Thoracic aorta (tissue), 2 donors: ENCODE results near the gene SLIT3. TPM values are rescaled to one million over a fixed set of nuclear protein-coding genes. Genes with fewer than 3 reads are reported as not detected.

Source experiments
- ATAC-seq: fragments of 150-250 bp; one replicate; pipeline ENCODE4 v1.8.0; 2017; ENCODE audit warnings: low read depth; ENCODE audit not compliant: insufficient number of reproducible peaks, low FRiP score
- DNase-seq: peaks from one replicate; pipeline ENCODE4 v3.0.0-alpha.2; 2020; ENCODE audit warnings: low spot score
- H3K27ac ChIP-seq, 2 donors: fragments of 200-600 bp; sonication (generic); 1 replicate in 1 of 2; 2 replicates in 1 of 2; pipeline ENCODE4 v1.5.1; 2016; ENCODE audit warnings: mild to moderate bottlenecking in 2 of 2, moderate library complexity in 2 of 2
- H3K27me3 ChIP-seq: fragments of 200-600 bp; sonication (generic); replicated peaks from 2 replicates; pipeline ENCODE4 v1.6.0; 2016; ENCODE audit warnings: mild to moderate bottlenecking; ENCODE audit not compliant: insufficient read depth
- H3K36me3 ChIP-seq: fragments of 200-600 bp; sonication (generic); one replicate; pipeline ENCODE4 v1.5.1; 2016
- H3K4me1 ChIP-seq, 2 donors: fragments of 200-600 bp; sonication (generic); 1 replicate in 1 of 2; 2 replicates in 1 of 2; pipeline versions ENCODE4 v1.5.1 to v1.6.0; 2016; ENCODE audit warnings: low read depth in 2 of 2, mild to moderate bottlenecking in 1 of 2; ENCODE audit not compliant: control insufficient read depth in 1 of 2
- H3K4me3 ChIP-seq: fragments of 200-600 bp; sonication (generic); 2 replicates; pipeline ENCODE4 v1.5.1; 2016; ENCODE audit warnings: mild to moderate bottlenecking
- H3K9me3 ChIP-seq: fragments of 200-600 bp; sonication (generic); 2 replicates; pipeline ENCODE4 v1.5.1; 2016
- total RNA-seq, 2 donors: library from RNA; depleted of rRNA; stranded (reverse); fragments of >200 nt; gene quantifications; one replicate each; pipeline versions ENCODE4 v1.1.0 to v1.2.3, GENCODE V29; 2016
- TF ChIP-seq, protein P1 (sequence below): fragments of 200-600 bp; sonication (generic); IDR thresholded peaks from one replicate; pipeline ENCODE4 v1.5.1; 2019; ENCODE audit warnings: antibody characterized with exemption

The SLIT3 gene
- total RNA-seq, 2 donors from 2014 or later = 80.1 to 86.9 TPM

DNA sequence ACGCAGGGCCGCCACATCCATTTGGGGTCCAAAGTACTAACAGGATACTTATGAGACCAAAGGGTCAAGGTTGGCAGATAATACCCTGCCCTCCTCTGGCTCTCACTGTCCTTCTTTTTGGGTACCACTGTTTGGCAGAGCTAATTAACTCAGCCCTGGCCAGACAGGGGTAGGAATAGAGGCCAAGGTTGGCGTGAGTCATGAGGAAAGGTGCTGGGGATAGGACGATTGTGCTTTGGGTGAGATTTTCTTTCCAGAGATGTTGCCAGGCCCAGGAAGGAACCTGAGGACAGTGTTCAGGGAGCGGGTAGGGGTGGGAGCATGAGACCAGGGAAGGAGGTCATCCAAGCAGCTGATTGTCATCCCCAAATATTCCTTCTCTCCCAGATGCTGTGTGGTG lies 529.9 kb downstream of the SLIT3 start:
- Histone ChIP-seq H3K4me1 (peaks cover 4 to 6% of the 10 kb centered on the region in 2 donors), H3K9me3 (no peaks in the 10 kb centered on the region), H3K27ac (no peak overlapping the region), H3K27me3 (no peaks in the 10 kb centered on the region), H3K4me3 (no peak overlapping the region), H3K36me3 (peaks cover 4% of the 10 kb centered on the region)
- TF ChIP-seq, protein P1, sequence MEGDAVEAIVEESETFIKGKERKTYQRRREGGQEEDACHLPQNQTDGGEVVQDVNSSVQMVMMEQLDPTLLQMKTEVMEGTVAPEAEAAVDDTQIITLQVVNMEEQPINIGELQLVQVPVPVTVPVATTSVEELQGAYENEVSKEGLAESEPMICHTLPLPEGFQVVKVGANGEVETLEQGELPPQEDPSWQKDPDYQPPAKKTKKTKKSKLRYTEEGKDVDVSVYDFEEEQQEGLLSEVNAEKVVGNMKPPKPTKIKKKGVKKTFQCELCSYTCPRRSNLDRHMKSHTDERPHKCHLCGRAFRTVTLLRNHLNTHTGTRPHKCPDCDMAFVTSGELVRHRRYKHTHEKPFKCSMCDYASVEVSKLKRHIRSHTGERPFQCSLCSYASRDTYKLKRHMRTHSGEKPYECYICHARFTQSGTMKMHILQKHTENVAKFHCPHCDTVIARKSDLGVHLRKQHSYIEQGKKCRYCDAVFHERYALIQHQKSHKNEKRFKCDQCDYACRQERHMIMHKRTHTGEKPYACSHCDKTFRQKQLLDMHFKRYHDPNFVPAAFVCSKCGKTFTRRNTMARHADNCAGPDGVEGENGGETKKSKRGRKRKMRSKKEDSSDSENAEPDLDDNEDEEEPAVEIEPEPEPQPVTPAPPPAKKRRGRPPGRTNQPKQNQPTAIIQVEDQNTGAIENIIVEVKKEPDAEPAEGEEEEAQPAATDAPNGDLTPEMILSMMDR = no peak
- DNase-seq (no peak), ATAC-seq (no peak)

DNA sequence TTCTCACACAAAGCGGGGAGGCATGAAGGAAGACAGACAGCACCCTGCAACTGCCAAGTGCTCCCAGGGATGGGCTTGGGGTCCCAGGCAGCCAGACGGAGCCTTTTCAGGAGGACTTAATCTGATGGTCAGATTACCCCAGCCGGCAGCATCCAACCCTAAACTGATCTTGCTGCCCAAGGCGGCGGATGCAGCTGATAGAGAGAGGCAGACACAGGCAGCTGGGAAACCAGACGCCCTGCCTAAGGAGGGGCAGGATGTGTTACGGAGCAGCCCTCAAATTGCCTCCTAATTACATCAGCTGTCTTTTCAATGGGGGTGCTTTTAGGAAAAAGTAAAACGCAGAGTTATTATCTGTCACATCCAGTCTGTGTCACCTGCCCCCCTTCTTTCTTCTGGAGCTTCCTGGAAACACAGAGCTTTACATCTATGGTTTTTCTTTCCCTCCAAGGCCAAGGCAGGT lies 530.9 kb downstream of the SLIT3 start:
- Histone ChIP-seq H3K36me3 (peaks cover 4% of the 10 kb centered on the region), H3K4me3 (no peak overlapping the region), H3K4me1 (peaks cover 8 to 16% of the 10 kb centered on the region in 2 donors), H3K27ac (no peak overlapping the region), H3K9me3 (no peaks in the 10 kb centered on the region), H3K27me3 (no peaks in the 10 kb centered on the region)
- TF ChIP-seq, protein P1 = no peak
- DNase-seq (no peak), ATAC-seq (no peak)

DNA sequence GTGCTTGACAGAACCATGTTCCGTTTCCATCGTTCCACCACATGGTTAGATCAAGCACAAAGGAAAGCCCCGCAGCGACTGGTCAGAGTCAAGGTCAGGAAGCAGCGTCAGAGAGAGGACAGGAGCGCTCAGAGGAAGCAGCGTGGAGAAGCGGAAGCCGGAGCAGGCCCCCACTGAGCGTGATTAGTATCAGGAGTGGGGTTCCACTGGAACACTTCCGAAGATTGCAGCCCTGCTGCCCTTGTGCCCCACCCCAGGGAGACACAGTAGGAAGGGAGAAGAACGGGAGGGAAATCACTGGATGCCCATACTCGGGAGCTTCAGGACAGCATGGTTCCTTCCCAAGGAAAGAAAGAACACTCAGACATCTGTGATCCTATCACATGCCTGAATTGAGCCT lies 532.8 kb downstream of the SLIT3 start:
- no peak for ATAC-seq
- Histone ChIP-seq H3K27ac (no peak overlapping the region), H3K4me1 (peaks cover 8 to 21% of the 10 kb centered on the region in 2 donors), H3K27me3 (no peaks in the 10 kb centered on the region), H3K9me3 (no peaks in the 10 kb centered on the region), H3K36me3 (peaks cover 3% of the 10 kb centered on the region), H3K4me3 (no peak overlapping the region)
- TF ChIP-seq, protein P1 = no peak
- no peak for DNase-seq

DNA sequence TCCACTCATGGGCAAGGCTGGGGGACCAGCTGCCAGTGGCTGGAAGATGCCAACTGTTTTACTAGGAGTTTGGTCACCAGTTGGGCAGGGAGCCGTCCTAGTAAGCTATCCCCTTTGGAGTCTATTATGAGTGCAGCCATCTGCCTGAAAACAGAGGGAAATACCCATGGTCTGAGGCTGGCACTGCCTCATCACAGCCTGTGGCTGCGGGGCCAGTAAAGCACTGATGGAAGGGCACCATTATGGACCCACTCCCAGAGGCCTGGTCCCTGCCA lies 534.6 kb downstream of the SLIT3 start:
- no peaks in the 10 kb centered on the region for H3K36me3 ChIP-seq
- DNase-seq = peak; percentile 7
- H3K27ac ChIP-seq = peak overlapping the region in 1 of 2 donors; percentile 51
- no peaks in the 10 kb centered on the region for H3K9me3 ChIP-seq
- H3K27me3 ChIP-seq = no peaks in the 10 kb centered on the region
- H3K4me1 ChIP-seq = peaks cover 8 to 21% of the 10 kb centered on the region in 2 donors
- ATAC-seq = no peak
- TF ChIP-seq, protein P1 = no peak
- H3K4me3 ChIP-seq = no peak overlapping the region

DNA sequence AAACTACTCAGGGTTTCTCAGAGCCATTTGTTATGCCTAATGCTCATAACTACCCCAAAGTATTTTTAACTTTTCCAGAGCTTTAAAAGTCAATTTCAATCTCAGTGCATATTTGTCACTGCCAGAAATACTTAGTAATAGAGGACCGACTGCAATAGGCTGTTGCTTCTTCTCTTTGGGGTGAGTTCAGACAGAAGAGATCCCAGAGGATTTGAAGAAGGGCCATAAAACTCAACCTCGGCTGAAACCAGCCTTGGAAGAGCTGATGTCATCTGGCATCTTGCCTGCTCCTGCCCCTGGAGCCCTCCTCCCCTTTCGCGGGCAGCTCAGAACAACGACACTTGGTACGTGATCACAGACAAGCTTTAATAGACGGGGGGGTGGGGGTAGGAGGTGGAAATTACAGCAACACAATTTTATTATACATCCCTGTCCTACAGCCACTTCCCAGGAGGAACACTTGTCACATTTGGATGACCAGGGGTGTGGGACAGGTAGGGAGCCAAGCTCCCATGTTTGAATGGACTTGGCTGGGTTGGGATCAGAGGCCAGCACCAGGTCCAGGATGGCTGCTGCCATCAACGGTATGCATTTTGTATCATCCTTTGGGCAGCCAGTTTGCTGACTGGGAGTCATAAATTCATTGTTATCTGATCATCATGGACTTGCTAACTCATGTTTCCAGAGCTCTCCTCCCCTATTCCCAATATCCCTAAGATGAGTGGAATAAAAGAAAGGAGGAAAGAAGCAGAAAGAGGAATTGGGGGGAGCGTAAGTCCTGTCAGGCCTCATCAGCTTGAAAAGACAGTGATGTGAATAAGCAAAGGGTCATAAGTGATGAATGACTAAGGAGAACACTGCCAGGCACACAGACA lies 535.2 kb downstream of the SLIT3 start:
- Histone ChIP-seq H3K4me1 (peaks cover 8 to 21% of the 10 kb centered on the region in 2 donors), H3K27ac (peak overlapping the region in 1 of 2 donors; percentile 51), H3K27me3 (no peaks in the 10 kb centered on the region), H3K4me3 (peak overlapping the region; percentile 51), H3K9me3 (no peaks in the 10 kb centered on the region), H3K36me3 (no peaks in the 10 kb centered on the region)
- DNase-seq (no peak), ATAC-seq (peak; percentile 12)
- TF ChIP-seq, protein P1 = no peak
